Breast epithelium (tissue), 4 donors: ENCODE results near the gene TOR1AIP1. TPM values are rescaled to one million over a fixed set of nuclear protein-coding genes. Genes with fewer than 3 reads are reported as not detected.

ENCODE experiments used
- DNase-seq, 2 donors: peaks; one replicate each; pipeline ENCODE4 v3.0.0-alpha.2; 2019; ENCODE audit warnings: low spot score in 2 of 2
- H3K27ac ChIP-seq, 2 donors: fragments of 200-600 bp; sonication (generic) in 1 of 2; one replicate each; pipeline ENCODE4 v1.5.1; 2016 to 2019; ENCODE audit warnings: mild to moderate bottlenecking in 1 of 2
- H3K27me3 ChIP-seq, 2 donors: fragments of 200-600 bp; sonication (generic) in 1 of 2; one replicate each; pipeline versions ENCODE4 v1.5.1 to v1.6.0; 2017 to 2019; ENCODE audit warnings: control low read depth in 1 of 2, mild to moderate bottlenecking in 1 of 2
- H3K36me3 ChIP-seq: fragments of 200-600 bp; one replicate; pipeline ENCODE4 v1.5.1; 2019
- H3K4me1 ChIP-seq, 2 donors: fragments of 200-600 bp; sonication (generic); one replicate each; pipeline ENCODE4 v1.5.1; 2016 to 2019; ENCODE audit warnings: control low read depth in 1 of 2
- H3K4me3 ChIP-seq, 3 donors: fragments of 200-600 bp; sonication (generic); 1 replicate in 2 of 3; 2 replicates in 1 of 3; pipeline ENCODE4 v1.5.1; 2016 to 2019; ENCODE audit warnings: mild to moderate bottlenecking in 3 of 3, moderate library complexity in 2 of 3
- H3K9me3 ChIP-seq, 2 donors: fragments of 200-600 bp; sonication (generic) in 1 of 2; one replicate each; pipeline ENCODE4 v1.5.1; 2016 to 2019; ENCODE audit warnings: control low read depth in 1 of 2
- CTCF ChIP-seq, 3 donors: fragments of 450-650 bp; IDR thresholded peaks; one replicate each; pipeline ENCODE4 v1.5.1; 2016 to 2017; ENCODE audit warnings: antibody characterized with exemption in 3 of 3, mild to moderate bottlenecking in 3 of 3, moderate library complexity in 3 of 3
- POLR2A ChIP-seq: fragments of 450-650 bp; IDR thresholded peaks from one replicate; pipeline ENCODE4 v1.6.1; 2016; ENCODE audit warnings: antibody characterized with exemption, mild to moderate bottlenecking, moderate library complexity
- POLR2AphosphoS5 ChIP-seq, 3 donors: sonication (generic); formaldehyde crosslinking; IDR thresholded peaks; one replicate each; pipeline ENCODE4 v1.6.1; 2017; ENCODE audit warnings: antibody characterized with exemption in 3 of 3
- intact Hi-C: fragments of 100-400 bp; cut with DNase I; formaldehyde crosslinking; loops from one replicate; pipeline ENCODE4 v1.15.1; 2023; ENCODE audit warnings: low total_unique reads
- total RNA-seq, 3 donors: library from RNA; depleted of rRNA; stranded (reverse); fragments of >200 nt; gene quantifications; one replicate each; pipeline ENCODE4 v1.1.0, GENCODE V29; 2016

TOR1AIP1 gene
- total RNA-seq, 3 donors from 2014 or later: 55.7 to 112 (median 90.9) TPM

- peaks cover 0 to 9% of the 10 kb centered on the region in 2 donors for H3K4me1 ChIP-seq
- no peaks in the 10 kb centered on the region for H3K27me3 ChIP-seq
- TF ChIP-seq POLR2AphosphoS5 (IDR thresholded peaks at IDR 0.05) (no peak), CTCF (IDR thresholded peaks at IDR 0.05) (no peak), POLR2A (no peak)
- no peaks in the 10 kb centered on the region for H3K9me3 ChIP-seq
- no peak for DNase-seq
- H3K4me3 ChIP-seq: peak overlapping the region in 2 of 3 donors; percentile 65 to 78
- intact Hi-C loops: no loop called here
- no peak overlapping the region for H3K27ac ChIP-seq
- no peaks in the 10 kb centered on the region for H3K36me3 ChIP-seq
Measured at GRCh38 chr1:179875596-179876299, 6.3 kb upstream of the TOR1AIP1 start.

- H3K9me3 ChIP-seq: no peaks in the 10 kb centered on the region
- no peaks in the 10 kb centered on the region for H3K36me3 ChIP-seq
- peaks cover 0 to 9% of the 10 kb centered on the region in 2 donors for H3K4me1 ChIP-seq
- H3K4me3 ChIP-seq: peak overlapping the region; percentile 65 to 78 (median 75)
- intact Hi-C loops: no loop called here
- H3K27ac ChIP-seq: no peak overlapping the region
- DNase-seq: no peak
- TF ChIP-seq POLR2AphosphoS5 (IDR thresholded peaks at IDR 0.05): no peak
- no peak for TF ChIP-seq CTCF (IDR thresholded peaks at IDR 0.05)
- no peak for TF ChIP-seq POLR2A
- H3K27me3 ChIP-seq: no peaks in the 10 kb centered on the region
Measured at GRCh38 chr1:179876300-179876715, 5.8 kb upstream of the TOR1AIP1 start.

GRCh38 chr1:179877586-179878265 is 4.4 kb upstream of the TOR1AIP1 start, which contains the start of gene TOR1AIP2:
TSS of gene TOR1AIP2 (minus strand) at chr1:179877803. CDS start at chr1:179852665, 25,138 bp downstream.
- H3K4me1 ChIP-seq: peaks cover 0 to 9% of the 10 kb centered on the region in 2 donors
- peak; percentile 86 to 89 for DNase-seq
- no peaks in the 10 kb centered on the region for H3K27me3 ChIP-seq
- intact Hi-C loops: no loop called here
- peak within 1 kb of the TSS; percentile 61 to 77 for H3K27ac ChIP-seq
- no peaks in the 10 kb centered on the region for H3K36me3 ChIP-seq
- H3K4me3 ChIP-seq: peak within 1 kb of the TSS; percentile 65 to 78 (median 75)
- no peaks in the 10 kb centered on the region for H3K9me3 ChIP-seq
- peak in 2 of 3 donors; percentile 10 to 19 for TF ChIP-seq CTCF (IDR thresholded peaks at IDR 0.05)
- TF ChIP-seq POLR2A: peak; percentile 96
- TF ChIP-seq POLR2AphosphoS5 (IDR thresholded peaks at IDR 0.05): peak; percentile 97 to 99 (median 98)

- intact Hi-C loops: no loop called here
- TF ChIP-seq POLR2A (no peak), CTCF (IDR thresholded peaks at IDR 0.05) (no peak), POLR2AphosphoS5 (IDR thresholded peaks at IDR 0.05) (no peak)
- Histone ChIP-seq H3K4me3 (no peak overlapping the region), H3K27me3 (no peaks in the 10 kb centered on the region), H3K9me3 (no peaks in the 10 kb centered on the region), H3K36me3 (no peaks in the 10 kb centered on the region), H3K27ac (peak overlapping the region in 1 of 2 donors; percentile 100), H3K4me1 (peaks cover 0 to 21% of the 10 kb centered on the region in 2 donors)
- no peak for DNase-seq
Measured at GRCh38 chr1:179879797-179880196, 2.3 kb upstream of the TOR1AIP1 start.
